HG02973 (cell line): Measurements from ENCODE around the gene CUTA.
"Not testable (repeated sequence)": the region's sequence is repeated elsewhere in the genome, so short reads cannot be mapped to it uniquely, and the experiment has no call there.

Experiments used
- ATAC-seq: cut with Tn5 transposase; IDR thresholded peaks from one replicate; pipeline ENCODE4 v1.9.1; 2021; ENCODE audit warnings: moderate library complexity; ENCODE audit not compliant: unreplicated experiment

The CUTA gene

GRCh38 chr6:33373960-33374910, 43.7 kb downstream of the CUTA start:
- ATAC-seq: no peak

- ATAC-seq: no peak
Measured at GRCh38 chr6:33372526-33373123, 45.3 kb downstream of the CUTA start.

GRCh38 chr6:33371901-33372300, 46.0 kb downstream of the CUTA start:
- not testable (repeated sequence) for ATAC-seq

- not testable (repeated sequence) for ATAC-seq
Measured at GRCh38 chr6:33367715-33368025, 50.2 kb downstream of the CUTA start.

- ATAC-seq: no peak
Measured at GRCh38 chr6:33367009-33367714, 50.7 kb downstream of the CUTA start.
